Nephron progenitor cell (in vitro differentiated cells): ENCODE data around the gene TEF.

Experiments used
- DNase-seq: peaks from one replicate; pipeline ENCODE4 v3.0.0; 2021
- H3K27ac Mint-ChIP-seq: 2 replicates; pipeline ENCODE4 v1.8.0; 2021; ENCODE audit warnings: mild to moderate bottlenecking, moderate library complexity, mixed read lengths
- H3K27me3 Mint-ChIP-seq: 2 replicates; pipeline ENCODE4 v1.8.0; 2021; ENCODE audit warnings: mild to moderate bottlenecking, low read depth, mixed read lengths; ENCODE audit not compliant: poor library complexity
- H3K36me3 Mint-ChIP-seq: 2 replicates; pipeline ENCODE4 v1.8.0; 2021; ENCODE audit warnings: low read depth, mixed read lengths
- H3K4me1 Mint-ChIP-seq: 2 replicates; pipeline ENCODE4 v1.8.0; 2021; ENCODE audit warnings: mixed read lengths
- H3K4me3 Mint-ChIP-seq: 2 replicates; pipeline ENCODE4 v1.8.0; 2021; ENCODE audit warnings: mild to moderate bottlenecking, moderate library complexity, mixed read lengths
- H3K9me3 Mint-ChIP-seq: 2 replicates; pipeline ENCODE4 v1.8.0; 2021; ENCODE audit warnings: mild to moderate bottlenecking, moderate library complexity, mixed read lengths
- CTCF ChIP-seq: fragments of 200-600 bp; sonication (generic); IDR thresholded peaks from 2 replicates; pipeline ENCODE4 v1.5.0; 2021; ENCODE audit warnings: antibody characterized with exemption

TEF gene

DNA sequence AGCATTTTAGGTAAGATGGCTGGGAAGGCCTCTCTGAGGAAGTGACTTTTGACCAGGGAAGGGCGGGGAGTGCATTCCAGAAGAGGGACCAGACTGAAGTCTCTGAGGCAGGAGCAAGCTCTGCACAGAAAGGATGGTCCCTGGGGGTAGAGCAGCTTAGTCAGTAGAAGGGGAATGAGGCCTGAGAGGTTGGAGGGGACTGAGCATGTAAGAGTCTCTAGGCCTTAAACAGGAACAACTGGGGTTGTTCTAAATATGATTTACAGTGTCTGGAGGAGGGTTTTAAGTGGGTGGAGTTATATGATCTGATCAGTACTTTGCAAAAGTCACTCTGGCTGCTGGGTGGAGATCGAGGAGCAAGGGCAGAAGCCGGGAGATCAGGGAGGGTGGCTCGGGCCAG is 31.7 kb upstream of the TEF start:
- Mint-ChIP-seq H3K27me3 (peaks cover 2% of the 10 kb centered on the region), H3K36me3 (peaks cover 31% of the 10 kb centered on the region), H3K4me3 (no peak overlapping the region), H3K27ac (peak overlapping the region; percentile 40), H3K9me3 (no peaks in the 10 kb centered on the region), H3K4me1 (no peaks in the 10 kb centered on the region)
- DNase-seq, result no peak
- no peak for TF ChIP-seq CTCF

GRCh38 chr22:41351011-41351410 is 30.7 kb upstream of the TEF start:
- no peaks in the 10 kb centered on the region for H3K4me1 Mint-ChIP-seq
- no peaks in the 10 kb centered on the region for H3K9me3 Mint-ChIP-seq
- peaks cover 2% of the 10 kb centered on the region for H3K27me3 Mint-ChIP-seq
- no peak overlapping the region for H3K4me3 Mint-ChIP-seq
- no peak for TF ChIP-seq CTCF
- DNase-seq, result no peak
- peaks cover 30% of the 10 kb centered on the region for H3K36me3 Mint-ChIP-seq
- peak overlapping the region; percentile 43 for H3K27ac Mint-ChIP-seq

- H3K27ac Mint-ChIP-seq, result peak overlapping the region; percentile 49
- no peak for DNase-seq
- H3K4me3 Mint-ChIP-seq, result no peak overlapping the region
- no peak for TF ChIP-seq CTCF
- H3K27me3 Mint-ChIP-seq, result peaks cover 2% of the 10 kb centered on the region
- H3K9me3 Mint-ChIP-seq, result no peaks in the 10 kb centered on the region
- peaks cover 2% of the 10 kb centered on the region for H3K4me1 Mint-ChIP-seq
- peaks cover 30% of the 10 kb centered on the region for H3K36me3 Mint-ChIP-seq
These were observed 29.7 kb upstream of the TEF start for GRCh38 chr22:41352058-41352457.

- DNase-seq, result no peak
- TF ChIP-seq CTCF, result no peak
- H3K27ac Mint-ChIP-seq, result peak overlapping the region; percentile 43
- no peaks in the 10 kb centered on the region for H3K9me3 Mint-ChIP-seq
- H3K36me3 Mint-ChIP-seq, result peaks cover 30% of the 10 kb centered on the region
- H3K4me1 Mint-ChIP-seq, result peaks cover 15% of the 10 kb centered on the region
- peaks cover 2% of the 10 kb centered on the region for H3K27me3 Mint-ChIP-seq
- no peak overlapping the region for H3K4me3 Mint-ChIP-seq
These were observed 27.7 kb upstream of the TEF start for GRCh38 chr22:41353862-41354575.

GRCh38 chr22:41354979-41355378 is 26.8 kb upstream of the TEF start:
- no peak for DNase-seq
- no peak for TF ChIP-seq CTCF
- no peaks in the 10 kb centered on the region for H3K9me3 Mint-ChIP-seq
- H3K4me1 Mint-ChIP-seq, result peaks cover 25% of the 10 kb centered on the region
- peaks cover 26% of the 10 kb centered on the region for H3K36me3 Mint-ChIP-seq
- no peak overlapping the region for H3K4me3 Mint-ChIP-seq
- no peak overlapping the region for H3K27ac Mint-ChIP-seq
- H3K27me3 Mint-ChIP-seq, result peaks cover 2% of the 10 kb centered on the region

DNA sequence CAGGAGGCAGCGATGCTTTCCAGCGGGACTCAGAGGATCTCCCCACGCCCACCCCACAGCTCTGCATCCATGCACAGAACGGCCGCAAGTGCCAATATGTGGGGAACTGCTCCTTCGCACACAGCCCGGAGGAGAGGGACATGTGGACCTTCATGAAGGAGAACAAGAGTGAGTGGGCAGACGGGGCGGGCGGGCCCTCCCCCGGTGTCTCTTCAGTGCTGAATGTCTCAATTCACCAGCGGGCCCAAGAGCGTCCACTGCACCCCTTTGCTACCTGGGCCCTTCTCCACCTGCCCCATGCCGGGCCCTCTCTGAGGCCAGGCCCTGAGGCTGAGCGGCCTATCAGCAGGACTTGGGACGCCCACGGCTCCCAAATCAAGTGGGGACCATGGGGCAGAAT is 25.8 kb upstream of the TEF start:
- Mint-ChIP-seq H3K4me3 (no peak overlapping the region), H3K9me3 (no peaks in the 10 kb centered on the region), H3K4me1 (peaks cover 34% of the 10 kb centered on the region), H3K27ac (no peak overlapping the region), H3K27me3 (peaks cover 2% of the 10 kb centered on the region), H3K36me3 (peaks cover 17% of the 10 kb centered on the region)
- no peak for DNase-seq
- no peak for TF ChIP-seq CTCF
